NCI-H1105 treated with DMSO at 0.1 percent for 48 hours (cell line): Measurements from ENCODE around the gene CD93.

ENCODE experiments used
- DNase-seq: peaks from one replicate; lab custom pipeline; 2025; lab: John Stamatoyannopoulos, UW

Gene CD93

GRCh38 chr20:23060629-23061028 lies 25.5 kb downstream of the CD93 start:
- DNase-seq, result no peak

DNA sequence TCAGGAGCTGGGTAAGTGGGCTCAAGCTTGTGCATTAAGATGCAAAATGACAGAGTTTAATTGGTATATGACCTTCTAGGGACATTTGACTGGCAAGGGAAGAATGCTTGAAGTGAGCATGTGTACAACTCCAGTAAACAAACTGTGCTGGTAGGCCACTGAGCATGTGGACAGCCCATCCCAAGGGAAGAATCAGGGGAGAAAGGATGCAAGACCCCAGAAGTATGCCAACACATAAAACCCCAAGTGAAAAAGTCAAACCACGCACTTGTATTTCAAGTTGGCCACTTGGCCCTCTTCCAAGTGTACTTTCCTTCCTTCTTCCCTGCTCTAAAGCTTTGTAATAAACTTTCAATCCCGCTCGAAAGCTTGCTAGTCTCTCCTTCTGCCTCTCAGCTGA lies 26.3 kb downstream of the CD93 start:
- no peak for DNase-seq

DNA sequence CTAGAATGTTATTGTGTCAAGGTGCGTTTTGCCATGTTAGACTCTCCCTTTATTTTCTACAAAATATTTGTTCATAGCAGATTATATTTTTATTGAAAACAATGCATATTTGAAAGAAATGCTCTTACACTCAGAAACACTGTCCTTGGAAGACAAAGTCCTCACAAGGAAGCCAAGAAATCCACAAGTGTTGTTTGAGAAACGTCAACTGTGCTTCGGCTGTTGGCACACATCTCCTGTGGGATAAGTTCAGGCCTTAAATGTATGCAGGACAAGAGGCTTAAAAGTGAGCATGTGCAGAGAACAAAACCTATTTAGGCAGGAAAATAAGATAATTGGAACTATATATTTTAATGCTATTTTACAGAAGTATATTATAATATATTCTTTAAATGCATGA lies 27.1 kb downstream of the CD93 start:
- DNase-seq, result no peak

GRCh38 chr20:23058240-23058639 lies 27.9 kb downstream of the CD93 start:
- no peak for DNase-seq

DNA sequence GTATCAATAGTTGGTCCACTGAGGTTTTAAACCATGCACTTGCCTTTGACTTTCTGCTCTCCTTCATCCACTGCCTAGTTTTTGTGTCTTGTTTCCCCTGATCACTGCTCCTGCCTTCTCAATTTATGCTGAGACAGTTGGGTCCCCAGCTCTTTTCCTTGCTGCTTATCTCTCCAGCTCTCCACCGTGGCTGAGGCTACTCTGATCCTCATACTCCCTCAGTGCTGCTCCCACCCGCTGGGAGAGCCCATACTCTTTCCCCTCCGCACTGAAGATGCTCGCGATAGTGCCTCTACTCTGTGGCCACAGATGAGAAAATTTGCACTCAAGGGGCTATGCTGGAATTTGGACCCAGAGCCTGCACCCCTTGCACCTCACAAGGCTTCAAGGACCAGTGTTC lies 33.2 kb downstream of the CD93 start:
- no peak for DNase-seq

GRCh38 chr20:23050847-23051627 lies 35.1 kb downstream of the CD93 start:
- no peak for DNase-seq

DNA sequence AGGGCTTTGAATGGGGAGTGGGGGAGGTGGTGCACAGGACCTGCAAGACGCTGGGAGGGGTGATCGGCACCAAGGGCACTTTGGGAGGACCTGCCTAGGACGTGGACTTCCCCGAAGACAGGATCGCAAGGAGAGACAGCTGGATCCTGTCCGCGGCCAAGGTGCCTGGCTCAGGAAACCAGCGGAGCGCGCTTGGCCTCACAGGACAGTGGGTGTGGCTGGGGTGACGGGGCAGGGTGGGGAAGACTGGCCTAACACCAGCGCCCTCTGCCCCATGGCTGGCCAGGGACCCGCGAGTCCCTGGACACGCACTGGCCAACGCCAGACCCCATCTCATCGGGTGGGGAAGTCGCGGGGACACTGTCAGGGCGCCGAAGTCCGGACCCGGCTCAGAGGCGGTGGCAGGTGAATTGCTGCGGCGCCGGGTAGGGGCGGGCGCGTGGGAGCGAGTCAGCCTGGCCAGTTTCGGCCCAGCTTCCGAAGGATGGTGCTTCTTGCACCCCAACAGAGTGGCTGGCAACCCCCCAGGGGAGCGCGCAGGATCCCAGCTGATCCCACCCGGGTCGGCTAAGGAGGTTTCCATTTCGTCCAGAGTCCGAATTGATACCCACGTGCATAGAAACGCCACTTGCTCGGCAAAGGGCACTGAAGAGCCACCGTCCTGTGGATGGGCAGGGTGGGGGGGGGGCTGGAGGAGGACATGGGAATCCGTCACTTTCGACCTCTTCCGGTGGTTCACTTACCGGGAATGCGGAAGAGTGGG lies 35.9 kb downstream of the CD93 start:
- no peak for DNase-seq

DNA sequence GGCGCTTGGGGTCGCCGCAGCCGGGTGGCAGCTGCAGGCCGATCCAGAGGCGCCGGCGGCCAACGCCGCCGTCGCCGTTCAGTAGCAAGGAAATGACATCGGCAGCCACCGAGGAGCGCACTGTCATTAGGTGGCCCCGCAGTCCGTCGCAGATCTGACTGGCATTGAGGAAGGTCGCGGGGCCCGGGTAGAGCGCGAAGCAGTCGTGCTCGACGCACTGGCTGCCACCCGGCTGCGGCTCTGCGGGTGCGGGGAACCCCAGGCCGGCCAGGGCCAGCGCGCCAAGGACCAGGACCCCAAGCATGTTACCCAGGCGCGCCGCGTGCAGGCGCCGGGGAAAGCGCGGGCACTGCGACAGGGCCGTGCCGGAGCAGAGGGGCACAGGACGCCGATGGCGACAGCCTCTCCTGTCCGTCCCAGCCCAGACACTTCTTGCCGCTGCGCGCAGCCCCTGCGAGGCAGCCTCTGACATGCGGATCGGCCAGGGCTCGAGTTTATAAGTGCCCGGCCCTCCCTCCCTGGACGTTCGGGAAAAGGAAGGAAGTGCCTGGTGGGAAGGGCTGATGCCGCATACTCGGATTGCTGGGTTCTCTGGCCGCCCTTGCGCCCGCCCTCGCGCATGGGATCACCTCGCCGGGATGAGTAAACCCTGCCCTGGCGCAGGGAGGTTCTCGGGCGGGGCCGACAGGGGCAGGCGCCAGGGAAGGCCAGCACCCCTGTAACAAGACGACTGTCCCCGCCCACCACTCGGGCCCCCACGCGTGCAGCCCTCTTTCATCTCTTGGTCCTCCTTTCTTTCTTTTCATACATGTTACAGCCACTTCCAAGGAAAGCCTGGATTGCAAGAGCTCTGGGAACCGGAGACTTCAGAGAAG lies 36.7 kb downstream of the CD93 start, which contains the start of gene THBD:
THBD (minus strand) TSS at position 472 of the 875 bp plus-strand sequence; CDS start at position 304, 168 bp downstream.
- no peak for DNase-seq

DNA sequence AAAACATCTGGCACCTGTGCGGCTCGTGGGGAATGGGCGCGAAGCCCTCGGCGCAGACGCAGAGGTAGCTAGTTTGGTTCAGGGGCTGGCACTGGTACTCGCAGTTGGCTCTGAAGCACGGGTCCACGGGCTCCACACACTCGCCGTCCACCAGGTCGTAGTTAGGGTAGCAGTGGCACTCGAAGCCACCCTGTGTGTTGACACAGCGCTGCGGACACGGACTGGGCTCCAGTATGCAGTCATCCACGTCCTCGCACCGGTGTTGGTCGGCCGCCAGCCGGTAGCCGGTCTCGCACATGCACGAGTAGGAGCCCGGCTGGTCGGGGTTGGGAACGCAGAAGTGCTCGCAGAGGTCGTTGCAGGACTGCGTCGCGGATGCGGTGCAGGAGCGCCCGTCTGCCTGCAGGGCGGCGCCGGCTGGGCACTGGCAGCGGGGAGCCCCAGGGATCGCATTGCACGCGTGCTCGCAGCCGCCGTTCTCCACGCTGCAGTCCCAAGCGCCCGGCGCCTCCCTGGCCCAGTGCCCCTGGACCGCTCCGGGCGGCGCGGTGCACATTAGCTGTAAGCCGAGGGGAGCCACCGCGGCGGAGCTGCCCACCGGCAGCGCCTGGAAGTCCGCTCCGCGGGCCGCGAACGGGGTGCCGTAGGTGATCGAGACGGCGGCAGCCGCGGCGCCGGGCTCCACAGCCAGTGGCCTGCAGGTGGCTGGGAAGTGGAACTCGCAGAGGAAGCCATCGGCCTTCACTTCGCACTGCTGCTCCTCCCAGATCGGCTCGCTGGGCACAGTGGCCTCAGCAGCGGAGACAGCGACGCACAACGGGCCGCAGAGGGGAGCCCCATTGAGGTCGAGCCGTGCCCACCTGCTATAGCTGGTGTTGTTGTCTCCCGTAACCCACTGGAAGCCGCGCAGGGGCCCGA lies 37.6 kb downstream of the CD93 start:
- DNase-seq, result no peak

DNA sequence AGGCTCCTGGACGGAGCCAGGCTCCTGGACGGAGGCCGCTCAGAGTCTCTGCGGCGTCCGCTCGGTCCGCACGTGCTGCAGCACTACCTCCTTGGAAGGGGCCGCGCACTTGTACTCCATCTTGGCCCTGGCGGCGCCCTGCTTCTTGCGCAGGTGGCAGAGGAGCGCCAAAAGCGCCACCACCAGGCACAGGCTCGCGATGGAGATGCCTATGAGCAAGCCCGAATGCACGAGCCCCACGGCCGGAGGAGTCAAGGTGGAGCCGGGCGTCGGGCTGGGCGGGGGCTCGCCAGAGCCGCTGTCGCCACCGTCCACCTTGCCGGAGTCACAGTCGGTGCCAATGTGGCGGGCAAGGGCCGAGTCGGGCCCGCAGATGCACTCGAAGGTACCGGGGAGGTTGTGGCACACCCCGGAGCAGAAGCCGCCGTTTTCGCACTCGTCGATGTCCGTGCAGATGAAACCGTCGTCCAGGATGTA lies 38.3 kb downstream of the CD93 start:
- DNase-seq, result no peak

- no peak for DNase-seq
These were observed 39.0 kb downstream of the CD93 start for GRCh38 chr20:23047001-23047737.

GRCh38 chr20:23046431-23046830 lies 39.7 kb downstream of the CD93 start:
- DNase-seq, result no peak

DNA sequence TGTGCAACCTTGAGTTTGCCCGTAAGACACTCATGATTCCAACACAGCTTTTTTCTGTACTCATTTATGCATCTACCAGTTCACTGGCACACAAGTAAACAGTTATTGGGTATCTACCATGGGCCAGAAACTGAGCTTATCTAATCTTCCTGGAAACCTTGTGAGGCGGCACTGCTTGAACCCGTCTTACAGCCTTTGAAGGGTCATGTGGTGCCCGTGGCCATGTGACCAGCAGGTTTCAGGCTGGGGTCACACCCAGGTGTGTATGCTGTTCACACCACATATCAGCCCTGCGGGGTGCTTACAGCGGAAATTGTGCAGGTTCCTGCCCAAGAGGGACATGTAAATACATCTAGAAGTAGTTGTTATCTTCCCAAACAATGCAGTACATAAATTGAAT lies 42.7 kb downstream of the CD93 start:
- DNase-seq, result no peak

DNA sequence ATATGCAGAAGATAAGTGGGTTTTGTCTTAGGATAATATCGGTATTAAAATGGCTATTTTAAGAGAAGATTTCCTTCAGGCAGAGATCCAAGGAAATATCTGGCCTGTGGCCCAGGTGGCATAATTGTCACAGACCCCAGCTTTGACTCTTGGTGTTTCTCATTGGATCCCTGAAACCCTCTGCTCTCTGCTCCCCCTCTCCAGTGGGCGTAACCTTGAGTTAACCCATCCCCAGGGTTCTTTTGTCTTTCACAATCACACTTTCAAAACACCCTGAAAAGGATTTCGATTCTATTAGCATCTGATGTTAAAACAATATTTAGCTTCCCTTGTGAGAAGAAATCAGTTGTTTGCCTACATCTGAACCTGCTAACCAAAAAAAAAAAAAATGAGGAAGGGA lies 43.9 kb downstream of the CD93 start:
- peak; percentile 79 for DNase-seq

DNA sequence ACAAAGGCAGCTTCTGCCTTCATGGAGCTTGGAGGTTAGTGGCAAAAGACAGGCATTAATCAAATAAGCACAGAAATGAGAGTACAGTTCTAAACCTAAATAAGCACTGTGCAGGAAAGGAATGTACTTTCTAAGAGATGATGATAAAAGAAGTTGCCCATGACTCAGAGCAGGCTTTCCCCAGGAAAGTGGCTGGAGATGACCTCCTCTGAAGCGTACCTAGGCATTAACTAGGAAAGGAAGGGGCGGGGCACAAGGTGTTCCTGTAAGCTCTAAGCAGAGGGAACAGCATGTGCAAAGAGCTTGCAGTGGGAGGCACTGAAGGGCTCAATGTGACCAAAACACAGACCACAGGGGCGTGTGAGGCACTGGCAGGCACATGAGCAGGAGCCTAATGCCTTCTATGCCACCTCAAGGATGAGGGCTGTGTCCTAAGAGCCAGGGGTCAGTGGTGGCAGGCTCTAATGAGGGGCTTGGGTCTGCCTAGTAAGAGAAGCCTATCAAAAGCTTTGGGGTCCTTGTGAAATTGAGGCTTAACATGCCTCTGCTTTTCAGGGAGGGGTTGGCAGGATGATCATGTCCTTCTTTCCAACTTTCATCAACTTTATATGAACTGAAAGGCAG lies 46.1 kb downstream of the CD93 start:
- no peak for DNase-seq

DNA sequence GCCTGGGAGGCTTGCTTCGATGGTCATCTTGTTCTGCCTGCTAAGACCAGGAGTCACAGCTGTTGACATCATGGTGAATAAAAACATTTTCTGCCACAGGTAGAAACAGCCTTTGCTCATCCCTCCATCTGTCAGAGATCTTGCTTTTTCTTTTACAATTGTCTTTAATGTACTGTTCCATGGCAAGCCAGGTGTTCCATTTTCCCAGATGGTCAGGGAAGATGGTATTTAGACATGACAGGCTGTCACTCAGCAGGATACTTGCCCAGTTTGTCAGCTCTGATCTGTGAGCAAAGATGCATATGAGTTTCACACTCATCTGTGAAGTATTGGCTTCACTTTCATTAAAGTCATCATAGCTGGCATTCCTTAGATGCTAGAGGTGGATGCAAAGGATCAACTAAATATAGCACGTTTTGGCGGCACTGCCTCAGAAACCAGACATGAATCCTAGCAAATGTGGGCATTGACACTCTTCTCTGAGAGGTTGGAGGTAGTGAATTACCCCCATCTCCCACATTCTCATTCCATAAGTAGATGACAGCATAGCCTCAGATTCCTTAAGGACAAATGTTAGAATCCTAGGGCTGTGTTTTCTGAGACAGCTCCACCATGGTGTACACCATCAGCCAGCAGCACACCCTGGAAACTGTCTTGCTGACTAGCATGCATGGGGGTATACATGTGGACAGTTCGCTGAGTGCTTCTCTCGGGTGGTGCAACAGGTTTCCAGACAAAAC lies 46.8 kb downstream of the CD93 start:
- DNase-seq, result no peak

DNA sequence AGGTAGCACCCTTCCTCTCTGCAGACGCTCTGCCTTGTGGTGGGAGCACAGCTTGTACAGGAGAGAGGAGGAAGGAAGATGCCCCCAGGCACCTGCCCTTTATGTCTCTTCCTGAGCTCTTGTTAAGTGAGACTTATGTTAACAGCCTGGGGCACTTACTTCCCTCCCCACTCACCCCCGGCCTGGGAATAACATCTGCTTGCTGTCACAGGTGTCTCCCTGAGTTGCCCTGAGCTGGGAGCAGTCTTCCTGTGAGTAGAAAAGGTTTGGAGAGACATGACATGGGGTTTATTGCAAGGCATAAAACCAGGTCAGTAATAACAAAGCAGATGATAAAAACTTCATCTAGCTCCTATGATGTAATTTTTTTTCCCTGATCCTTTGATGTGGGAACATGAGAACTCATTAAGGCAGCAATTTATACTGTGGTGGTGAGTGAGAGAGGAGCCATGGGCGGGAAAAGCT lies 49.1 kb downstream of the CD93 start:
- DNase-seq, result peak; percentile 14

GRCh38 chr20:23036371-23036770 lies 49.8 kb downstream of the CD93 start:
- DNase-seq, result no peak

DNA sequence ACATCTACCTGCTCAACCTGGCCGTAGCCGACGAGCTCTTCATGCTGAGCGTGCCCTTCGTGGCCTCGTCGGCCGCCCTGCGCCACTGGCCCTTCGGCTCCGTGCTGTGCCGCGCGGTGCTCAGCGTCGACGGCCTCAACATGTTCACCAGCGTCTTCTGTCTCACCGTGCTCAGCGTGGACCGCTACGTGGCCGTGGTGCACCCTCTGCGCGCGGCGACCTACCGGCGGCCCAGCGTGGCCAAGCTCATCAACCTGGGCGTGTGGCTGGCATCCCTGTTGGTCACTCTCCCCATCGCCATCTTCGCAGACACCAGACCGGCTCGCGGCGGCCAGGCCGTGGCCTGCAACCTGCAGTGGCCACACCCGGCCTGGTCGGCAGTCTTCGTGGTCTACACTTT lies 50.4 kb downstream of the CD93 start:
- no peak for DNase-seq
